Bronchial epithelial cell (primary cell): Measurements from ENCODE around the gene PRIMPOL. TPM values are rescaled to one million over a fixed set of nuclear protein-coding genes. Genes with fewer than 3 reads are reported as not detected.
A peak's percentile ranks its signal among the peaks of the same experiment; 100 is the strongest.

Experiments used
- DNase-seq: peaks from one replicate; pipeline ENCODE4 v3.0.0-alpha.2; 2010; ENCODE audit warnings: low read depth
- FAIRE-seq: peaks from 2 replicates; lab custom pipeline; 2011; peaks lifted over from hg19 to GRCh38; lab: Jason Lieb, UNC
- H3K27me3 ChIP-seq: 2 replicates; pipeline ENCODE4 v1.5.1; 2011; ENCODE audit warnings: low read length; ENCODE audit not compliant: control insufficient read depth, insufficient read depth
- H3K36me3 ChIP-seq: 2 replicates; pipeline ENCODE4 v1.5.1; 2011; ENCODE audit warnings: low read length; ENCODE audit not compliant: control insufficient read depth, insufficient read depth
- H3K4me3 ChIP-seq: 2 replicates; pipeline ENCODE4 v1.5.1; 2011; ENCODE audit warnings: mild to moderate bottlenecking, low read depth, low read length, control low read depth
- total RNA-seq: library from RNA; depleted of rRNA; stranded (reverse); fragments of >200 nt; gene quantifications from 2 replicates; pipeline ENCODE4 v1.2.1, GENCODE V29; 2014
- TF ChIP-seq, protein P1 (sequence below): IDR thresholded peaks from 2 replicates; pipeline ENCODE4 v1.5.1; 2011; ENCODE audit warnings: mild to moderate bottlenecking, moderate library complexity, low read length, control low read depth, inconsistent platforms; ENCODE audit not compliant: insufficient read depth, severe bottlenecking

The PRIMPOL gene
- total RNA-seq, 1 donor from 2014 or later = 6.3 TPM

DNA sequence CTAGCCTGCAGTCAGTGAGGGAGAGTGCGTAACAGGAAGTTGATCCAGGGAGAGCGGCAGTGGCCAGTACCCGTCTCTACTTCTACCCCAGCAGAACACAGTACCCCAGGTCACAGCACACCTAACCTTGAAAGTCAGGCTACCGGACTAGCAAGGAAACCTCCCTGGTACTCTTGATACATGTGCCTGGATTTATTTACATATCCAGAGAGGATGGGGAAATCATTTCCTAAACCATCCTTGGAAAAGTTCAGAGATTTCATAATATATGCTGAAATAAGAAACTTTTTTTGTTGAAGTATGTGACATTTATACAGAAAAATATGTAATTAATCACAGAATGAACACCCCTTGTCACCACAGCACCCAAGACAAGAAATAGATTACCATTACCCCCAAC is 24.5 kb downstream of the PRIMPOL start:
- H3K36me3 ChIP-seq = peaks cover 1% of the 10 kb centered on the region
- FAIRE-seq (no peak), DNase-seq (no peak)
- TF ChIP-seq, protein P1, sequence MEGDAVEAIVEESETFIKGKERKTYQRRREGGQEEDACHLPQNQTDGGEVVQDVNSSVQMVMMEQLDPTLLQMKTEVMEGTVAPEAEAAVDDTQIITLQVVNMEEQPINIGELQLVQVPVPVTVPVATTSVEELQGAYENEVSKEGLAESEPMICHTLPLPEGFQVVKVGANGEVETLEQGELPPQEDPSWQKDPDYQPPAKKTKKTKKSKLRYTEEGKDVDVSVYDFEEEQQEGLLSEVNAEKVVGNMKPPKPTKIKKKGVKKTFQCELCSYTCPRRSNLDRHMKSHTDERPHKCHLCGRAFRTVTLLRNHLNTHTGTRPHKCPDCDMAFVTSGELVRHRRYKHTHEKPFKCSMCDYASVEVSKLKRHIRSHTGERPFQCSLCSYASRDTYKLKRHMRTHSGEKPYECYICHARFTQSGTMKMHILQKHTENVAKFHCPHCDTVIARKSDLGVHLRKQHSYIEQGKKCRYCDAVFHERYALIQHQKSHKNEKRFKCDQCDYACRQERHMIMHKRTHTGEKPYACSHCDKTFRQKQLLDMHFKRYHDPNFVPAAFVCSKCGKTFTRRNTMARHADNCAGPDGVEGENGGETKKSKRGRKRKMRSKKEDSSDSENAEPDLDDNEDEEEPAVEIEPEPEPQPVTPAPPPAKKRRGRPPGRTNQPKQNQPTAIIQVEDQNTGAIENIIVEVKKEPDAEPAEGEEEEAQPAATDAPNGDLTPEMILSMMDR = no peak
- H3K27me3 ChIP-seq = no peaks in the 10 kb centered on the region
- no peak overlapping the region for H3K4me3 ChIP-seq

GRCh38 chr4:184675018-184675417 is 25.5 kb downstream of the PRIMPOL start:
- TF ChIP-seq, protein P1 = no peak
- no peak for FAIRE-seq
- DNase-seq = no peak
- H3K36me3 ChIP-seq = peaks cover 1% of the 10 kb centered on the region
- H3K27me3 ChIP-seq = no peaks in the 10 kb centered on the region
- H3K4me3 ChIP-seq = no peak overlapping the region

GRCh38 chr4:184675821-184676492 is 26.4 kb downstream of the PRIMPOL start:
- FAIRE-seq (no peak), DNase-seq (no peak)
- peaks cover 1% of the 10 kb centered on the region for H3K36me3 ChIP-seq
- H3K4me3 ChIP-seq = no peak overlapping the region
- TF ChIP-seq, protein P1 = no peak
- no peaks in the 10 kb centered on the region for H3K27me3 ChIP-seq

DNA sequence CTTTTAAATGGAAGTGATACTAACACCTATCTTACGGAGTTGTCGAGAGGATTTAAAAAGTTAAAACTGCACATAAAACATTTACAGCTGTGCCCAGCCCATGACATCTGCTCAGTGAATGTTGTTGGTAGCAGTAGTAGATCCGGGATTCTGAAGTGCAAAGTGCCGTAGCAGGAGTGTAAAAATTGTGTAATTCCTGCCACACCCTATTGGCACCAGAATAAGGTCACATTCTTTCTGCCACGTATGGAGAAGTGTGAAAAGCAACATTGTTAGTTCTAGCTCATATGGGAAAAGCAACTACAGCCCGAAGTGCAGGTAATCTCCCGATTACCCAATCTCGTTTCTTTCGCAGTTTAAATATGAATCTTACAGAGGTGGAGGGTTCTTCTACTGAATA is 31.2 kb downstream of the PRIMPOL start:
- TF ChIP-seq, protein P1 = no peak
- DNase-seq (peak; percentile 67), FAIRE-seq (no peak)
- H3K27me3 ChIP-seq = no peaks in the 10 kb centered on the region
- no peak overlapping the region for H3K4me3 ChIP-seq
- no peaks in the 10 kb centered on the region for H3K36me3 ChIP-seq

DNA sequence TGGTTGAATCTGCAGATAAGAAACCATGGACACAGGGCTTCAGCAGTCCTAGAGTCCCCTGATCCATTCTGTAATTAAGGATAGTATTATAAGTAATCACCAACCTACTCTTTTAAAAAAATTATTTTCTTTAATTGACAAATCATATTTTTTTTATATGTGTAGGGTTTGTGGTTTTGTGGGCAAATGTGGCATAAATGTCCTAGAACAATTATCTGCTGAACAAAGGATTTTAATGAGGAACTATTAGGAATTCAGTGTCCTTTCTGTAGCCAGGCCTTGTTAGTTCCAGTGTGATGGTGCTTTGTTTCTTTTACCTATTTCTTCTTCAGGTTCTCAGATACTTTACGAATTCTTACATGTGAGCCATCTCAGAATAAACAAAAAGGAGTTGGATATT is 32.4 kb downstream of the PRIMPOL start:
- DNase-seq (no peak), FAIRE-seq (peak; percentile 28)
- TF ChIP-seq, protein P1 = no peak
- no peak overlapping the region for H3K4me3 ChIP-seq
- H3K36me3 ChIP-seq = peaks cover 1% of the 10 kb centered on the region
- no peaks in the 10 kb centered on the region for H3K27me3 ChIP-seq
